ENCODE results near the gene HECW1. TPM values are rescaled to one million over a fixed set of nuclear protein-coding genes. Genes with fewer than 3 reads are reported as not detected.

Gene HECW1
- total and polyA plus RNA-seq, 2 of the 8 experiments (the other 6 are each of a cell fraction or from before 2014, with no cell fraction given): 2.9 to 12.7 TPM

DNA sequence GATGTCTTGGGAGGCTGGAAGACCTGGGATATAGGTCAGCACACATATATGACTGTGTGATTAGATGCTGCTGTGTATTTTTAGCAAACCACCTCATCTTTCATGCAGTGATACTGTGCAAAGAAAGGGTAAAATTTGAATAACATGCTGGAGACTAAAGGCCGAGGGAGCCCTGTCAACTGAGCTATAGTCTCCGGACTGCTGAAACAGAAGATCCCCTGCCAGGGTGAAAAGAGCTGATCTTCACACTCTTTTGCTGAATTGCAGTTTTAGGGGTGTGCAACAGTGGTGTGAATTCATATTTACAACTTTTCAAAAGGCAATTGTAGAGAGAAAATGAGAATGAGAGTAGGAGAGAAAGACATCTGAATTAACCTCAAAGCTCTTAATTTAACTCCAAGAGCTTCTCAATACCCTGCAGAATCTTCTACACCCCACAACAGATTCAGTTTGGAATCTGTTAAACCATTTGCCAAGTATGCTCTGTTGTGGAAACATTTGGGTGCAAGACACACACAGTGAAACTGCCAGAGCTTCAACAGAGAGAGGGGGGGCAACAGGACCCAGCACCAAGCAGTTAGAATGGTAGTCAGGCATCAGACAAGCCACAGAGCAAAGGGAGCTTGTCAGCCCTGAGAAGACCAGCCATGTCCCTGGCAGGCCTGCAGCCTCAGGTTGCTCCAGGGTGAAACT lies 280.3 kb downstream of the HECW1 start:
- Histone ChIP-seq H2BK12ac (ENCODE audit: low read depth, low read length) (no peak overlapping the region), H2AFZ (ENCODE audit: low read length) (no peak overlapping the region), H2BK15ac (ENCODE audit: low read length) (peak overlapping the region; percentile 36; the same call in 1 of the 2 replicates), H2BK20ac (ENCODE audit: low read length) (no peak overlapping the region), H3K27ac (ENCODE audit: low read depth, low read length) (no peak overlapping the region), H3K4ac (replicated peaks; ENCODE audit: insufficient read length, low read depth, low read length) (no peak overlapping the region), H4K8ac (ENCODE audit: extremely low read depth, insufficient read depth, low read length) (no peak overlapping the region), H3K9me3 (ENCODE audit: insufficient read depth in 2 of 2, low read depth in 1 of 2, low read length in 1 of 2) (no peaks in the 10 kb centered on the region), H3K4me2 (ENCODE audit: insufficient read depth in 1 of 2, low read depth in 2 of 2, low read length in 2 of 2) (no peak overlapping the region), H3K27me3 (replicated peaks in 1 of 4; ENCODE audit: control insufficient read depth in 3 of 4, extremely low read depth in 1 of 4, insufficient read depth in 3 of 4, low read length in 3 of 4) (no peaks in the 10 kb centered on the region), H2BK120ac (replicated peaks; ENCODE audit: low read depth, low read length) (peak overlapping the region; percentile 36), H3K4me3 (ENCODE audit: extremely low read depth in 1 of 4, insufficient read depth in 2 of 4, low read depth in 3 of 4, low read length in 4 of 4) (no peak overlapping the region), H3K79me2 (ENCODE audit: control insufficient read depth in 1 of 2, insufficient read depth in 2 of 2, low read length in 2 of 2) (no peaks in the 10 kb centered on the region), H3K56ac (replicated peaks; ENCODE audit: insufficient read length, low read depth, low read length) (no peak overlapping the region), H3K23ac (ENCODE audit: insufficient read length) (no peak overlapping the region), H2BK5ac (ENCODE audit: low read depth, low read length) (peak overlapping the region; percentile 2; the same call in 1 of the 2 replicates), H3K18ac (ENCODE audit: extremely low read depth, low read length) (0 out of 2 replicates have a peak overlapping the region, but pooled peaks have one; percentile 15), H3K23me2 (ENCODE audit: low read depth, low read length) (no peaks in the 10 kb centered on the region), H3K36me3 (ENCODE audit: control insufficient read depth in 2 of 4, insufficient read depth in 4 of 4, low read length in 3 of 4) (no peaks in the 10 kb centered on the region), H4K5ac (ENCODE audit: insufficient read length, low read depth, low read length) (no peak overlapping the region), H4K91ac (replicated peaks; ENCODE audit: insufficient read length, low read length) (peak overlapping the region; percentile 85), H4K20me1 (replicated peaks in 1 of 2; ENCODE audit: control insufficient read depth in 1 of 2, insufficient read depth in 2 of 2, low read length in 2 of 2) (no peaks in the 10 kb centered on the region), H3K14ac (ENCODE audit: insufficient read length) (no peak overlapping the region), H2AK5ac (ENCODE audit: low read depth, low read length) (no peak overlapping the region; the same call in 1 of the 2 replicates), H3K4me1 (replicated peaks in 1 of 4; ENCODE audit: control insufficient read depth in 3 of 4, insufficient read depth in 4 of 4, low read length in 3 of 4) (peaks cover 0 to 12% (median 9%) of the 10 kb centered on the region in 4 experiments; a peak in 4 of 7 replicates), H3K9ac (replicated peaks in 1 of 4; ENCODE audit: extremely low read depth in 1 of 4, low read depth in 3 of 4, low read length in 3 of 4) (no peak overlapping the region), H3K79me1 (ENCODE audit: low read depth, low read length) (no peaks in the 10 kb centered on the region)
- ChIA-PET CTCF (ENCODE audit: partially characterized antibody) (interaction anchor here (0.8 to 3.0 kb wide), 9 partner anchors 8 to 451 kb away, joined by 3 to 11 read pairs (median 3); no protein-coding TSS in a partner anchor), POLR2A (ENCODE audit: partially characterized antibody) (no interaction called here)
- no peak for TF ChIP-seq TCF12 (IDR thresholded peaks at IDR 0.05; ENCODE audit: low read depth, low read length)
- TF ChIP-seq, protein P1, sequence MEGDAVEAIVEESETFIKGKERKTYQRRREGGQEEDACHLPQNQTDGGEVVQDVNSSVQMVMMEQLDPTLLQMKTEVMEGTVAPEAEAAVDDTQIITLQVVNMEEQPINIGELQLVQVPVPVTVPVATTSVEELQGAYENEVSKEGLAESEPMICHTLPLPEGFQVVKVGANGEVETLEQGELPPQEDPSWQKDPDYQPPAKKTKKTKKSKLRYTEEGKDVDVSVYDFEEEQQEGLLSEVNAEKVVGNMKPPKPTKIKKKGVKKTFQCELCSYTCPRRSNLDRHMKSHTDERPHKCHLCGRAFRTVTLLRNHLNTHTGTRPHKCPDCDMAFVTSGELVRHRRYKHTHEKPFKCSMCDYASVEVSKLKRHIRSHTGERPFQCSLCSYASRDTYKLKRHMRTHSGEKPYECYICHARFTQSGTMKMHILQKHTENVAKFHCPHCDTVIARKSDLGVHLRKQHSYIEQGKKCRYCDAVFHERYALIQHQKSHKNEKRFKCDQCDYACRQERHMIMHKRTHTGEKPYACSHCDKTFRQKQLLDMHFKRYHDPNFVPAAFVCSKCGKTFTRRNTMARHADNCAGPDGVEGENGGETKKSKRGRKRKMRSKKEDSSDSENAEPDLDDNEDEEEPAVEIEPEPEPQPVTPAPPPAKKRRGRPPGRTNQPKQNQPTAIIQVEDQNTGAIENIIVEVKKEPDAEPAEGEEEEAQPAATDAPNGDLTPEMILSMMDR (IDR thresholded peaks at IDR 0.05; ENCODE audit: control extremely low read depth in 1 of 3, insufficient read depth in 1 of 3, low read depth in 1 of 3, low read length in 3 of 3): no peak
- no peak for TF ChIP-seq TBP (IDR thresholded peaks at IDR 0.05; ENCODE audit: low read depth, low read length)
- no peak for TF ChIP-seq BACH1 (IDR thresholded peaks at IDR 0.05; ENCODE audit: low read length)
- no peak for TF ChIP-seq CTBP2 (IDR thresholded peaks at IDR 0.05; ENCODE audit: borderline replicate concordance, insufficient read depth, insufficient read length, low read length)
- TF ChIP-seq KDM5A (IDR thresholded peaks at IDR 0.05; ENCODE audit: low read length): no peak
- FAIRE-seq (no peak), DNase-seq (ENCODE audit: low read depth in 1 of 2, low spot score in 2 of 2) (peak in 1 of 2 experiments; percentile 10)
- 88% methylated on average over 2 of the region's 2 CpGs; no CpG with 5 or more reads in 1 of the 2 experiments for WGBS, 2 experiments (ENCODE audit: extremely low coverage in 1 of 2, insufficient coverage in 1 of 2, insufficient read length in 1 of 2, insufficient replicate concordance in 2 of 2, low coverage in 1 of 2, low lambda C conversion rate in 2 of 2, missing lambda C conversion rate in 1 of 2)

Measured in H1 (cell line).